Measurements from ENCODE around the gene TPCN2.

DNA sequence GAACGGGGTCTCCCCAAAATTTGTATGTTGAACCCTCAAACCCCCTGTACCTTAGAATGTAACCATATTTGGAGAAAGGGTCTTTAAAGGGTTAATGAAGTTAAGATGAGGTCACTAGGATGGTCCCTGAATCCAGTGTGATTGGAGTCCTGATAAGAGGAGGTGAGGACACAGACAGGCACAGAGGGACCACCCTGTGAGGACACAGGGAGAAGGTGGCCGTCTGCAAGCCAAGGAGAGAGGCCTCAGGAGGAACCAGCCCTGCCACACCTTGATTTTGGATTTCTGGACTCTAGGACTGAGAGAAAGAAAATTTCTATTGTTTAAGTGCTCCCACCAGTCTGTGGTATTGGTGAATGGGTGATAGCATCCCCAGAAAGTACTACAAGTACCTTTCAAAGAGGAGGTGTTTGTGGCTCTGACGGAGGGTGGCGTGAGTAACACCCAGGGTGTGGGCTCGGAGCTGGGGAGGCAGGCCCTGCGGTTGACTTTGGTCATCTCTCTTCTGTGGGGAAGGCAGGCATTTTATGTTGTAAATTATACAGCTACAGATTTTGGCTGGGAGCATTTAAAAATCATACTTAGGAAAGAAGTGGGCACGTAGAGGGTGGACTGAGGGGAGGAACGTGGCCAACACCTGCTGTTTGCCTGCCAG is 49.5 kb upstream of the TPCN2 start:
- TF ChIP-seq, protein P1, sequence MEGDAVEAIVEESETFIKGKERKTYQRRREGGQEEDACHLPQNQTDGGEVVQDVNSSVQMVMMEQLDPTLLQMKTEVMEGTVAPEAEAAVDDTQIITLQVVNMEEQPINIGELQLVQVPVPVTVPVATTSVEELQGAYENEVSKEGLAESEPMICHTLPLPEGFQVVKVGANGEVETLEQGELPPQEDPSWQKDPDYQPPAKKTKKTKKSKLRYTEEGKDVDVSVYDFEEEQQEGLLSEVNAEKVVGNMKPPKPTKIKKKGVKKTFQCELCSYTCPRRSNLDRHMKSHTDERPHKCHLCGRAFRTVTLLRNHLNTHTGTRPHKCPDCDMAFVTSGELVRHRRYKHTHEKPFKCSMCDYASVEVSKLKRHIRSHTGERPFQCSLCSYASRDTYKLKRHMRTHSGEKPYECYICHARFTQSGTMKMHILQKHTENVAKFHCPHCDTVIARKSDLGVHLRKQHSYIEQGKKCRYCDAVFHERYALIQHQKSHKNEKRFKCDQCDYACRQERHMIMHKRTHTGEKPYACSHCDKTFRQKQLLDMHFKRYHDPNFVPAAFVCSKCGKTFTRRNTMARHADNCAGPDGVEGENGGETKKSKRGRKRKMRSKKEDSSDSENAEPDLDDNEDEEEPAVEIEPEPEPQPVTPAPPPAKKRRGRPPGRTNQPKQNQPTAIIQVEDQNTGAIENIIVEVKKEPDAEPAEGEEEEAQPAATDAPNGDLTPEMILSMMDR (IDR thresholded peaks at IDR 0.05; ENCODE audit: low read depth, low read length): no peak
- TF ChIP-seq MYC (IDR thresholded peaks at IDR 0.05; ENCODE audit: low read depth, low read length): no peak
- no peak for TF ChIP-seq POLR2A (IDR thresholded peaks at IDR 0.05; ENCODE audit: extremely low read depth, insufficient read length)
- TF ChIP-seq, protein P2, sequence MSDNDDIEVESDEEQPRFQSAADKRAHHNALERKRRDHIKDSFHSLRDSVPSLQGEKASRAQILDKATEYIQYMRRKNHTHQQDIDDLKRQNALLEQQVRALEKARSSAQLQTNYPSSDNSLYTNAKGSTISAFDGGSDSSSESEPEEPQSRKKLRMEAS (IDR thresholded peaks at IDR 0.05; ENCODE audit: low read depth, low read length): no peak
